HepG2 (cell line): ENCODE results near the gene VPS37B. TPM values are rescaled to one million over a fixed set of nuclear protein-coding genes. Genes with fewer than 3 reads are reported as not detected.

Source experiments
- ATAC-seq: fragments of 200-7000 bp; cut with Tn5 transposase; 3 replicates; pipeline ENCODE4 v1.9.1; 2020; ENCODE audit warnings: mild to moderate bottlenecking, moderate library complexity
- BruUV-seq: library from RNA; stranded (reverse); fragments of 400-500 nt; replicated peaks from 2 replicates; lab custom pipeline; 2021; lab: Mats Ljungman, UMichigan
- CTCF ChIA-PET: fragments of 300-600 bp; formaldehyde crosslinking; extraction: SDS; loops from one replicate; lab custom pipeline; 2021; ENCODE audit warnings: low total read pairs, inconsistent platforms, low intra/inter-chr PET ratio; lab: Yijun Ruan, JAX
- POLR2A ChIA-PET: fragments of 350-600 bp; sonication (Branson Sonifier 250); formaldehyde crosslinking; loops from one replicate; lab custom pipeline; 2020; ENCODE audit warnings: antibody characterized with exemption, inconsistent platforms; lab: Yijun Ruan, JAX
- DNase-seq: peaks from one replicate; pipeline ENCODE4 v3.0.0-alpha.2; 2015; ENCODE audit warnings: low spot score
- FAIRE-seq: peaks from 3 replicates; lab custom pipeline; 2011; peaks lifted over from hg19 to GRCh38; lab: Jason Lieb, UNC
- H2AFZ ChIP-seq: one replicate; pipeline ENCODE4 v1.6.1; 2011; ENCODE audit warnings: low read length, inconsistent platforms
- H3K27ac ChIP-seq: fragments of 300-600 bp; 3 replicates; pipeline ENCODE4 v1.8.0; 2011; ENCODE audit warnings: mixed run types, mild to moderate bottlenecking, mixed read lengths, low read length, inconsistent platforms; ENCODE audit not compliant: insufficient read depth; ENCODE audit errors: extremely low read length
- H3K27me3 ChIP-seq, 2 experiments: fragments of 200-600 bp in 1 of 2; 2 replicates in 1 of 2; 3 replicates in 1 of 2; pipeline versions ENCODE4 v1.6.0 to v1.8.0; 2011; ENCODE audit warnings: low read length in 2 of 2, mild to moderate bottlenecking in 2 of 2, moderate library complexity in 2 of 2, inconsistent platforms in 1 of 2; ENCODE audit not compliant: insufficient read depth in 2 of 2, control insufficient read depth in 1 of 2
- H3K36me3 ChIP-seq, 2 experiments: fragments of 200-600 bp in 1 of 2; replicated peaks in 1 of 2; 2 replicates in 1 of 2; 3 replicates in 1 of 2; pipeline versions ENCODE4 v1.5.1 to v1.8.0; 2011; ENCODE audit warnings: low read length in 2 of 2, inconsistent platforms in 1 of 2; ENCODE audit not compliant: insufficient read depth in 2 of 2, control insufficient read depth in 1 of 2
- H3K4me1 ChIP-seq: 2 replicates; pipeline ENCODE4 v1.5.1; 2012; ENCODE audit warnings: low read length, inconsistent platforms; ENCODE audit not compliant: insufficient read depth
- H3K4me2 ChIP-seq: 2 replicates; pipeline ENCODE4 v1.6.0; 2011; ENCODE audit warnings: low read depth, low read length, inconsistent platforms
- H3K4me3 ChIP-seq, 3 experiments: fragments of 200-600 bp in 1 of 3; sonication (generic), shearing (Covaris generic) in 1 of 3; replicated peaks in 1 of 3; 2 replicates each; pipeline ENCODE4 v1.5.1; 2011 to 2016; ENCODE audit warnings: low read length in 3 of 3, inconsistent platforms in 2 of 3, low read depth in 2 of 3, mild to moderate bottlenecking in 2 of 3, control low read depth in 1 of 3, mixed read lengths in 1 of 3; ENCODE audit not compliant: insufficient read depth in 1 of 3
- H3K79me2 ChIP-seq: one replicate; pipeline ENCODE4 v1.6.1; 2011; ENCODE audit warnings: low read length, inconsistent platforms; ENCODE audit not compliant: insufficient read depth
- H3K9ac ChIP-seq: 2 replicates; pipeline ENCODE4 v1.6.0; 2011; ENCODE audit warnings: mild to moderate bottlenecking, low read depth, low read length, inconsistent platforms; ENCODE audit not compliant: insufficient read depth
- H3K9me3 ChIP-seq: 2 replicates; pipeline ENCODE4 v1.5.1; 2012; ENCODE audit warnings: mild to moderate bottlenecking, low read length
- H4K20me1 ChIP-seq: 2 replicates; pipeline ENCODE4 v1.6.0; 2011; ENCODE audit warnings: inconsistent platforms, mild to moderate bottlenecking, low read length, moderate library complexity; ENCODE audit not compliant: insufficient read depth
- ASH2L ChIP-seq: fragments of 300-600, 200-600 bp; sonication (generic); IDR thresholded peaks from 2 replicates; pipeline ENCODE4 v1.7.0; 2017; ENCODE audit warnings: low read depth, mild to moderate bottlenecking, moderate library complexity, mixed read lengths, low read length; ENCODE audit not compliant: insufficient read length
- CENPT ChIP-seq: sonication (generic); formaldehyde crosslinking; IDR thresholded peaks from 2 replicates; pipeline ENCODE4 v1.8.0; 2022; ENCODE audit warnings: low read depth, mild to moderate bottlenecking, moderate library complexity, missing genetic modification reagents
- CHD4 ChIP-seq: fragments of 200-600 bp; sonication (generic); IDR thresholded peaks from 2 replicates; pipeline ENCODE4 v1.7.0; 2017; ENCODE audit warnings: mild to moderate bottlenecking, low read length, borderline replicate concordance
- ELF3 ChIP-seq: IDR thresholded peaks from 2 replicates; pipeline ENCODE4 v1.6.1; 2016; ENCODE audit warnings: missing genetic modification reagents, missing compliant biosample characterization
- HDAC1 ChIP-seq: sonication (generic); formaldehyde crosslinking; IDR thresholded peaks from 2 replicates; pipeline ENCODE4 v1.5.1; 2020; ENCODE audit warnings: mild to moderate bottlenecking, missing genetic modification reagents
- JUNB ChIP-seq: sonication (generic); formaldehyde crosslinking; IDR thresholded peaks from 2 replicates; pipeline ENCODE4 v1.8.0; 2022; ENCODE audit warnings: missing genetic modification reagents, mild to moderate bottlenecking, borderline replicate concordance
- POLR2AphosphoS2 ChIP-seq: IDR thresholded peaks from 2 replicates; pipeline ENCODE4 v1.6.1; 2011; ENCODE audit warnings: low read depth, low read length, improper control_type of control experiment
- ZNF253 ChIP-seq: sonication (generic); formaldehyde crosslinking; IDR thresholded peaks from 2 replicates; pipeline ENCODE4 v1.8.0; 2022; ENCODE audit warnings: mild to moderate bottlenecking, missing genetic modification reagents, borderline replicate concordance
- ZNF382 ChIP-seq: sonication (generic); formaldehyde crosslinking; IDR thresholded peaks from 2 replicates; pipeline ENCODE4 v1.5.0; 2020; ENCODE audit warnings: missing genetic modification reagents, mild to moderate bottlenecking, borderline replicate concordance
- ZNF468 ChIP-seq: sonication (generic); formaldehyde crosslinking; IDR thresholded peaks from 2 replicates; pipeline ENCODE4 v1.8.0; 2022; ENCODE audit warnings: mild to moderate bottlenecking, moderate library complexity, missing genetic modification reagents
- ZNF615 ChIP-seq: sonication (generic); formaldehyde crosslinking; IDR thresholded peaks from 2 replicates; pipeline ENCODE4 v1.5.0; 2020; ENCODE audit warnings: mild to moderate bottlenecking, missing genetic modification reagents, borderline replicate concordance
- ZNF766 ChIP-seq: sonication (generic); formaldehyde crosslinking; IDR thresholded peaks from 2 replicates; pipeline ENCODE4 v1.5.0; 2020; ENCODE audit warnings: missing genetic modification reagents, borderline replicate concordance
- ZNF782 ChIP-seq: sonication (generic); formaldehyde crosslinking; IDR thresholded peaks from 2 replicates; pipeline ENCODE4 v1.4.0; 2020; ENCODE audit warnings: missing genetic modification reagents, mild to moderate bottlenecking, borderline replicate concordance
- WGBS: methylation state at CpG from one replicate; pipeline ENCODE4 v1.1.6; 2017; ENCODE audit warnings: low lambda C conversion rate; 5-methylcytosine and 5-hydroxymethylcytosine counted together
- in situ Hi-C: cut with HindIII; loops from 2 replicates; pipeline ENCODE4 v1.10.0; 2017; ENCODE audit warnings: low pct_unique_long_range_greater_than_20kb; ENCODE audit not compliant: extremely low pct_ligation_motif_present
- intact Hi-C: fragments of 100-400 bp; cut with micrococcal nuclease; formaldehyde crosslinking; loops from one replicate; pipeline ENCODE4 v1.10.0; 2022; ENCODE audit not compliant: unreplicated experiment
- polyA plus RNA-seq, 8 experiments: library from polyadenylated mRNA; depleted of rRNA in 3 of 8; stranded (reverse) in 7 of 8; unstranded in 1 of 8; fragments of >200 nt; fragmentation: Illumina TruSeq in 4 of 8; extraction: Trizol in 4 of 8; gene quantifications; 2 replicates each; pipeline versions ENCODE4 v1.2.1 to v1.2.3, GENCODE V29; 2011 to 2016; ENCODE audit warnings: low read depth in 4 of 8, missing spikeins in 1 of 8, mixed read lengths in 1 of 8; ENCODE audit not compliant: insufficient read depth in 1 of 8
- total RNA-seq, 5 experiments: library from RNA; depleted of rRNA; stranded (reverse); fragments of >200 nt; fragmentation: Illumina TruSeq; extraction: Trizol; gene quantifications; 2 replicates each; pipeline ENCODE4 v1.2.3, GENCODE V29; 2016; ENCODE audit warnings: low read depth in 1 of 5
- TF ChIP-seq, protein P1 (sequence below): sonication (generic); formaldehyde crosslinking; IDR thresholded peaks from 2 replicates; pipeline ENCODE4 v1.4.0; 2020; ENCODE audit warnings: mild to moderate bottlenecking, missing genetic modification reagents
- TF ChIP-seq, protein P2 (sequence below): sonication (generic); formaldehyde crosslinking; IDR thresholded peaks from 2 replicates; pipeline ENCODE4 v1.4.0; 2020; ENCODE audit warnings: mild to moderate bottlenecking, missing genetic modification reagents, borderline replicate concordance
- TF ChIP-seq, protein P3 (sequence below): sonication (generic); formaldehyde crosslinking; IDR thresholded peaks from 2 replicates; pipeline ENCODE4 v1.8.1; 2023; ENCODE audit warnings: mild to moderate bottlenecking, missing genetic modification reagents

Gene VPS37B
- total and polyA plus RNA-seq, 2 of the 13 experiments (the other 11 are each of a cell fraction or from before 2014, with no cell fraction given): 4.6 to 5.3 TPM

DNA sequence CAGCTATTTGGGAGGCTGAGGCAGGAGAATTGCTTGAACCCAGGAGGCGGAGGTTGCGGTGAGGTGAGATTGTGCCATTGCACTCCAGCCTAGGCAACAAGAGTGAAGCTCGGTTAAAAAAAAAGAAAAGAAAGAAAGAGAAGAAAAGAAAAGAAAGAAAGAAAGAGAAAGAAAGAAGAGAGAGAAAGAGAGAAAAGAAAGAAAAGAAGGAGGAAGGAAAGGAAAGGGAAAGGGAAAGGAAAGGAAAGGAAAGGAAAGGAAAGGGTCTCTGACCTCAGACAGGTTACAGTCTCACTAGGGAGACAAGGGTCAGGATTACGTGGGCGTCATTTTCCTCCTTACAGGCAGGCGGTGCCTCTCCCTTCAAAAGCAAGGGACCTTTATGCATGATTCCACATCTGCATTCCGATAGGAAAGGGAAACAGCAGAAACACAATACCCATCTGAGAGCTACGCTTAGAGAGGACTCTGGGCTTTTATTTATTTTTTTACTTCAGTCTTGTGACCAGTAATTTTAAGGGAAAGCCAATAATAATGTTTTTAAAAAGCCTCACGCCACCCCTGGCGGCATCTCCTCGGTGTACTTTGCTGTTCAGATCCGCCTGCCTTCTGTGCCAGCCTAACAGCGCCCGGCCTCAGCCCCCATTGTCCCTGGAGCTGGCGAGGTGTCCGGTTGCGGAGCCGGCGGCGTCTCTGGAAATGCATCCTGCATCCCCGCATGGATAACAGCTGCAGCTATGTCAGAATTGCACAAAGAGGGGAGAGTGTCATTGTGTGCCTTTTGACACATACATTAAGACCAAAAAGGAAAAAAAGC lies 61.6 kb downstream of the VPS37B start:
- ATAC-seq (peak; percentile 60), DNase-seq (peak; percentile 58), FAIRE-seq (no peak)
- Histone ChIP-seq H3K9me3 (no peaks in the 10 kb centered on the region), H4K20me1 (no peaks in the 10 kb centered on the region), H3K4me3 (peak overlapping the region; percentile 22 to 67 (median 53)), H3K9ac (no peak overlapping the region), H3K4me2 (peak overlapping the region; percentile 92), H3K4me1 (peaks cover 39% of the 10 kb centered on the region), H3K27me3 (no peaks in the 10 kb centered on the region; a peak in 1 of 5 replicates), H2AFZ (no peak overlapping the region), H3K36me3 (no peaks in the 10 kb centered on the region), H3K79me2 (peaks cover 4% of the 10 kb centered on the region), H3K27ac (peak overlapping the region; percentile 1)
- intact Hi-C loops: no loop called here
- 16% methylated on average over 14 of the region's 21 CpGs for WGBS
- ChIA-PET POLR2A (no interaction called here), CTCF (no interaction called here)
- in situ Hi-C loops: no loop called here
- BruUV-seq: no TSS peak
- TF ChIP-seq POLR2AphosphoS2: no peak
- TF ChIP-seq ZNF468 (CRISPR knock-in tag): no peak
- TF ChIP-seq, protein P1, sequence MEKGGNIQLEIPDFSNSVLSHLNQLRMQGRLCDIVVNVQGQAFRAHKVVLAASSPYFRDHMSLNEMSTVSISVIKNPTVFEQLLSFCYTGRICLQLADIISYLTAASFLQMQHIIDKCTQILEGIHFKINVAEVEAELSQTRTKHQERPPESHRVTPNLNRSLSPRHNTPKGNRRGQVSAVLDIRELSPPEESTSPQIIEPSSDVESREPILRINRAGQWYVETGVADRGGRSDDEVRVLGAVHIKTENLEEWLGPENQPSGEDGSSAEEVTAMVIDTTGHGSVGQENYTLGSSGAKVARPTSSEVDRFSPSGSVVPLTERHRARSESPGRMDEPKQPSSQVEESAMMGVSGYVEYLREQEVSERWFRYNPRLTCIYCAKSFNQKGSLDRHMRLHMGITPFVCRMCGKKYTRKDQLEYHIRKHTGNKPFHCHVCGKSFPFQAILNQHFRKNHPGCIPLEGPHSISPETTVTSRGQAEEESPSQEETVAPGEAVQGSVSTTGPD (CRISPR knock-in tag): no peak
- TF ChIP-seq ZNF766: no peak
- no peak for TF ChIP-seq ZNF253 (CRISPR knock-in tag)
- peak; percentile 46 for TF ChIP-seq ASH2L
- no peak for TF ChIP-seq ZNF782
- TF ChIP-seq HDAC1 (CRISPR knock-in tag): no peak
- TF ChIP-seq, protein P2, sequence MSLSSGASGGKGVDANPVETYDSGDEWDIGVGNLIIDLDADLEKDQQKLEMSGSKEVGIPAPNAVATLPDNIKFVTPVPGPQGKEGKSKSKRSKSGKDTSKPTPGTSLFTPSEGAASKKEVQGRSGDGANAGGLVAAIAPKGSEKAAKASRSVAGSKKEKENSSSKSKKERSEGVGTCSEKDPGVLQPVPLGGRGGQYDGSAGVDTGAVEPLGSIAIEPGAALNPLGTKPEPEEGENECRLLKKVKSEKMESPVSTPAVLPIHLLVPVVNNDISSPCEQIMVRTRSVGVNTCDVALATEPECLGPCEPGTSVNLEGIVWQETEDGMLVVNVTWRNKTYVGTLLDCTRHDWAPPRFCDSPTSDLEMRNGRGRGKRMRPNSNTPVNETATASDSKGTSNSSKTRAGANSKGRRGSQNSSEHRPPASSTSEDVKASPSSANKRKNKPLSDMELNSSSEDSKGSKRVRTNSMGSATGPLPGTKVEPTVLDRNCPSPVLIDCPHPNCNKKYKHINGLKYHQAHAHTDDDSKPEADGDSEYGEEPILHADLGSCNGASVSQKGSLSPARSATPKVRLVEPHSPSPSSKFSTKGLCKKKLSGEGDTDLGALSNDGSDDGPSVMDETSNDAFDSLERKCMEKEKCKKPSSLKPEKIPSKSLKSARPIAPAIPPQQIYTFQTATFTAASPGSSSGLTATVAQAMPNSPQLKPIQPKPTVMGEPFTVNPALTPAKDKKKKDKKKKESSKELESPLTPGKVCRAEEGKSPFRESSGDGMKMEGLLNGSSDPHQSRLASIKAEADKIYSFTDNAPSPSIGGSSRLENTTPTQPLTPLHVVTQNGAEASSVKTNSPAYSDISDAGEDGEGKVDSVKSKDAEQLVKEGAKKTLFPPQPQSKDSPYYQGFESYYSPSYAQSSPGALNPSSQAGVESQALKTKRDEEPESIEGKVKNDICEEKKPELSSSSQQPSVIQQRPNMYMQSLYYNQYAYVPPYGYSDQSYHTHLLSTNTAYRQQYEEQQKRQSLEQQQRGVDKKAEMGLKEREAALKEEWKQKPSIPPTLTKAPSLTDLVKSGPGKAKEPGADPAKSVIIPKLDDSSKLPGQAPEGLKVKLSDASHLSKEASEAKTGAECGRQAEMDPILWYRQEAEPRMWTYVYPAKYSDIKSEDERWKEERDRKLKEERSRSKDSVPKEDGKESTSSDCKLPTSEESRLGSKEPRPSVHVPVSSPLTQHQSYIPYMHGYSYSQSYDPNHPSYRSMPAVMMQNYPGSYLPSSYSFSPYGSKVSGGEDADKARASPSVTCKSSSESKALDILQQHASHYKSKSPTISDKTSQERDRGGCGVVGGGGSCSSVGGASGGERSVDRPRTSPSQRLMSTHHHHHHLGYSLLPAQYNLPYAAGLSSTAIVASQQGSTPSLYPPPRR: no peak
- TF ChIP-seq ZNF615: no peak
- TF ChIP-seq CENPT (CRISPR knock-in tag): no peak
- no peak for TF ChIP-seq ZNF382 (CRISPR knock-in tag)
- TF ChIP-seq JUNB (CRISPR knock-in tag): no peak
- TF ChIP-seq CHD4: no peak
- TF ChIP-seq, protein P3, sequence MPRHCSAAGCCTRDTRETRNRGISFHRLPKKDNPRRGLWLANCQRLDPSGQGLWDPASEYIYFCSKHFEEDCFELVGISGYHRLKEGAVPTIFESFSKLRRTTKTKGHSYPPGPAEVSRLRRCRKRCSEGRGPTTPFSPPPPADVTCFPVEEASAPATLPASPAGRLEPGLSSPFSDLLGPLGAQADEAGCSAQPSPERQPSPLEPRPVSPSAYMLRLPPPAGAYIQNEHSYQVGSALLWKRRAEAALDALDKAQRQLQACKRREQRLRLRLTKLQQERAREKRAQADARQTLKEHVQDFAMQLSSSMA (CRISPR knock-in tag): no peak
- no peak for TF ChIP-seq ELF3
